NCI-H774 (cell line): ENCODE data around the gene KCNE4.

Source experiments
- DNase-seq: peaks from one replicate; lab custom pipeline; 2025; lab: John Stamatoyannopoulos, UW

The KCNE4 gene

GRCh38 chr2:223041527-223042109, 10.4 kb upstream of the KCNE4 start:
- DNase-seq, result no peak

GRCh38 chr2:223042284-223042683, 9.7 kb upstream of the KCNE4 start:
- no peak for DNase-seq

DNA sequence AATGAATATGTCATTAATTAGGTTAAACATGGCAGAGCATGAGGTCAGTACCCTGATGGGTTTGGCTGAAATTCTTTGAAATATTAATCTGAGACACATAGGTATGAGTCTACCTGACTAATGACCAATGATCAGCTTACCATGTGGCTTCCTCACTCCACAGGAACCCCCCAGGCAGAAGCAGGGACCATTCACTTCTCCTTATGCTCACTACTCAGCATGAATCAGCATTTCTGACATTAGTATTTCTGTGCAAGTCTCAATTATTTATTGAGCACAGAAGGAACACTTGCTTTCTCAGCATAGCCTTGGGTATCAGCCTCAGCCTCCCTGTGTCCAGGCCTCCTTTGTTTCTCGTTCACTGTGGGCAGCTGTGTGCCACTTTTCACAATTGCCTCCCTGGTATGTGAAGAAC, 9.3 kb upstream of the KCNE4 start:
- no peak for DNase-seq

DNA sequence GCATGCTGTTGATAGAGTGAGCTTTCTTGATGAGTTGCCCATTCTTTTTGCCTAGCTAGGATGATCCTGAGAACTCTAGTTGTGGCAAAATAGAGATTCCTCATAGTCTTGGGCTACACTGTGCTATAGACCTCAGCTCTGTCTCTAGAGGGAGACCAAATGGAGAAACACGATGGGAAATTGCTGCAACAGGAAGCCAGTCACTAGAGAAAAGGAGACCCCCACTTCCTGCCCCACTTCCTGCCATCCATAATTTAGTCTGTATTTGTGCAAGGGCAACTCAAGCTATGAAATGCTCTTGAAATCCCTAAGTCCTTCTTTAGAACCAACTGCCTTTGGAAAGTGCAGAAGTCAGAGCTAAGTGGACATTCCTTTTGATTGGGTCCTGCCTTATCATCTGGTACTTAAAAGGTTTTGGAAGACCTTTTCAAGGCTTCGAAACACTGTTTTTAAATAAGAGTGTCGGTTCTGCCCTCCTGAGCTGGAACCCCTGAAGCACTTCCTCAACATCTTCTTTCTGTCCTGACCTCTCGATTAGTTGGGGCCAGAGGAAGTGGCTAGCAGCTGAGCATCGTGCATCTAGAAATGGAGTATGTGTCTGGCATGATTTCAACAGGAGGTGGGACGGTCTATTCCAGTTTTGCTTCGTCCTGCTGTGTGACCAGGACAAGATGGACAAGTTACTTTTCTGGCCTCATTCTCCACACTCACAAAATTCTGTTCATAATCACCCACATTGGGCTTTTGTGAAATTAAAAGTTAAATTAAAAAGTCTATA, 8.6 kb upstream of the KCNE4 start:
- no peak for DNase-seq

GRCh38 chr2:223044092-223044836, 7.7 kb upstream of the KCNE4 start:
- DNase-seq, result no peak

DNA sequence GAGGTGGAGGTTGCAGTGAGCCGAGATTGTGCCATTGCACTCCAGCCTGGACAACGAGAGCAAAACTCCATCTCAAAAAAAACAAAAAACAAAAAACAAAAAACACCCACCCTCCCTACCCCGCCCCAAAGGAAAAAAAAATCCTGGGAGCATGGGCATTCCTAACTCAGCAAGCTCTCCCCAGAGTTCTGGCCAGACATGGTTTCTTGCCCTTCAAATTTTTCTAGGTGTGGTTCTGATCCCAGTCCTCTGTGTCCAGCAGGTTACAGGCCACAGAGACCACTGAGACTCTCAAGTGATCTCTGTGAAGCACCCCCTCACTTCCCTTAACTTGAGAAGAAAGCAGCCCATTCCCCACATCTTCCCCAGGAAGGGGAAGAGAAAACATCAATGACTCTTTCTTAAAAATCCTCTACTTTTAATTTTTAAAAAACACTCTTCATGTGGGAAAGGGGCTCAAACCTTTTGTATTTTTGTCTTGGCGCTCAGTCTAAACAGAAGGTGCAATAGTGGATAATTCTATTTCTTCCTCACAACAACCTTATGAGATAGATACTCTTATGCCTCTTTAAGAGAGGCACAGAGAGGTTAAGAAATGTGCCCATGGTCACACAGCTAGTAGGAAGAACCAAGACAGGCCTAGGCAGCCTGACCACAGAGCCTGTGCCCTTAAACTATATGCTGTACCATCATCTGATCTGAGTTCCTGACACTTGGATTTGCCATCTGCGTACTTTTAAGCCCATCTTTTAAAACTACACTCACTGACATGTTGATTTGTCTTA, 6.9 kb upstream of the KCNE4 start:
- no peak for DNase-seq

DNA sequence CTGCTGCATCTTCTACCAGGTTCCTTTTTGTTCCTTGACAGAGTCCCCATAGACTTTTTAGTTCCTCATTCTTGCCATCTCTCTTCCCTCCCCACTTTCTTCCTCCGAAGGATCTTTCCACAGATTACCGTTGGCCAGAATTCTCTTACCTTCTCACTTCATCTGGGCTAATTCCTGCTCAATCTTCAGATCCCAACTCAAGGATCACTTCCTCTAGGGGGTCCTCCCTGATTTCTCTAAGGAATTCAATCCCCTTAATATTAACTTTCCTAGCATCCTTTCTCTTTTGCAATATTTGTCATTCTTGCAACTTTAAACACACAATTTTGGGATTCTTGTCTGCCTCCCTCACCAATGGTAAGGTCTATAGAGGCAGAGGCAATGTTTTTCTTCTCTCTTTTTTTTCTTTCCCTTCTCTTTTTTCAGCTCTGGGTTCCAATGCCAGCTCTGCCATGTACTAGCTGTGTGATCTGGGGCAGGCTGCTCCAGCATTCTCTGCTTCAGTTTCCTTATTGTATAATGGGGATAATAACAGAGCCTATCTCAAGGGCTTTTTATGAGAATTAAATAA, 5.4 kb upstream of the KCNE4 start:
- no peak for DNase-seq

DNA sequence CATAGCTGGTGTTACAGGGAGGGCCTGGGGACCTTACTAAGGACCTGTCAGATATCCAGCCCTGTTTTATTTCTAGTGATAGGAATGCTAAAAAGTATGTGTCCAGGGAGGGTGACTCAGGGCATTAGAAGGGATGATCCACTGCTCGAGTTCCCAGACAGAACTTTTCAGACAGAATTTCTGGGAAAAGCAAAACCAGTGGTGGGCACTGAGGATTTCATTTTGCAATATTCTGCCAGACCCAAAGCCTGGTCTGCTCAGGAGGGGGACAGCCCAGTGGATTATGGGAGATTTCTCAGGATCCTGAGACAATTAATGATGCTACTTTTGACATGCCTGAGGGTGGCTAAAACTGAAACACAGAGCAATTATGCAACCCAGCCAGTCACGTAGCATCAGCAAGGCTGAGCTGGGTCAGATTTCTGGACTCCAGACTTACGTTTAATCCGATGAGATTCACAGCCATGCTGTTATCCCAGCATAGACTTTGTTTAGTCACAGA, 4.7 kb upstream of the KCNE4 start:
- no peak for DNase-seq

DNA sequence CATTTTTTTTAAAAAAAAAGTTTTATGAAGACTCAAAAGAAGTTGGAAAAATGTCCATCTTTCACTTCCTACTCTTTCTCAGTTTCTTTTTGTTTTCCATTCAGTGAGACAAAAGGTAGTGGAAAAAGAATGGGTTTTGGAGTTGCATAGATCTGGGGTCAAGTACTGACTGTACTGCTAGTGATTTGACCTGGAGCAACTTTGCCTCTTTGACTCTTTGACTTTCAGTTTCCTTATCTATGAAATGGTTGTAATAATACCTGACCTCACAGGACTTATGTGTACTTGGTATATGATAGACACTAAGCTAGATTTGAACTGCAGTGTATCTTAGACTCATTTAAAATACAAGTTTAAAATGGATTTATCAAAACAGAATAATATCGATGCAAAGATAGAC, 3.5 kb upstream of the KCNE4 start:
- no peak for DNase-seq

DNA sequence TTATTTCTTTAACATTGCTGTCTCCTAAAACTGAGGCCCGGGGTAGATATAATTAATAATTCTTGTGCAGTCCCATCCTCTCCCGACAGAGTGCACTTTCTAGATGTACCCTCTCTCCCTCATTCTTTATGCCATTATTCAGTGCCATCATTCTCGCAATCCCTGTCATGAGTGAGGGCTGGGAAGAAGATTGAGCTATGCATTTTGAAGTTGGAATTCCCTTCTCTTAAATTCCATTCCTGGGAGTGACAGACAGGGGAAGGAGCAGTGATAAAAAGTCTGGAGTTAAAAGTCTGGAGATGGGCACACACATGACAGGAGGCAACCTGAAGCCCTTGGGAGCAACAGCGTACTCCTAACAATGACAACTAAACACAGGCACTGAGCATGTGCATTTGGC, 2.6 kb upstream of the KCNE4 start:
- DNase-seq, result no peak

GRCh38 chr2:223050188-223050587, 1.8 kb upstream of the KCNE4 start:
- DNase-seq, result no peak

DNA sequence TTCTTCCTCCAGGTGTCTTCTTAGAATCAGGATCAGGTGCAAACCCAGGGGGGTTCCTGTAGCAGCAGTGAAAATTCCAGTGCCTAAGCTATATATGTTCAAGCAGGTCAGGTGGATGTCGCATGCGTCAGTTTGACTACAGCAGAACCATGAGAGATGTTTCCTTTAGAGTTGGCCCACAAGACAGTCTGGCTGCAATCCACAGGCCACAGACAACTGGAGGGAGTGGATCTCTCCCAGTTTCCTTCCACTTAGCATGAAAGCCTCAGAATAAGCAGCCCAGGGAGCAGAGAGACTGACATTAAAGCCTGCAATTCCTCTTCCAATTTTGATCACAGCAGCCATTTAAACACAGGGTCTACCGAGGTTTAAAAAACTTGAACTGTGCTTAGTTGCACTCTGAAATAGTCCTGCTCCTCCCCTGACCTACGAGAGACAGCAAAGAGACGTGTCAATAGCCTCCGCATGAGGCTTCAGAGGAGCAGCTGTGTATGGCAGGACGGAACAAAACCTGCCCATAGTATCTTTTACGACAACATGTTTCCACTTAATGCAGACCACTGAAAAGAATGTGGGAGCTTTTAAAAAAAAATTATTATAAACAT, 988 bp upstream of the KCNE4 start:
- DNase-seq, result no peak

GRCh38 chr2:223052548-223053483, 826 bp downstream of the KCNE4 start:
- DNase-seq, result no peak

DNA sequence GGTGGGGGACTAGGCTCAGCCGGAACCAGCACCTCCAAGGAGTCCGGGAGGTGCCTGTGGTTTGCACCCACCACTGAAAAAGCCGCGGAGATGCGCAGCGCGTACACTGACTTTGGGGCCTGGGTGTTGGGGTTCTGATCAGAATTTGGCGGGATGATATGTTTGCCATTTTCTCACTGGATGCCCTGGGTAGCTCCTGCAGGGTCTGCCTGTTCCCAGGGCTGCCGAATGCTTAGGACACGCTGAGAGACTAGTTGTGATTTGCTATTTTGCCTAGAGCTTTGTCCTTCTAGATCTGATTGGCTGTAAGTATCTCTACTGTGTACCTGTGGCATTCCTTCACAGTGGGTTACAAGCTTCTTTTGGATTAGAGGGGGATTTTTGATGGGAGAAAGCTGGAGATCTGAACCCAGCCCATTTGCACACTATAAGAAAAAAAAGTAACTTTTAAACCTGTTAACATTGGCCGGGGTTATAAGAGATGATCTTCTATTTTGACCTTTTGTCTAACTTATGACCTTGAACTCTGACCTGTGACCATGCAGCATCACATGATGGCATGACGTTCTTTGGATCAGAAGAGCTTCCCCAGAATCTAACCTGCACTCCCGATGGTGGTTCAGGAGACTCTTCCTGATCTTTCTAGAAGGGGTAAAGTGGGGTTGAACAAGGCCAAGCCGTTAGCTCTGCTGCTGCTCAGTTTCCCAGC, 1.6 kb downstream of the KCNE4 start:
- no peak for DNase-seq

DNA sequence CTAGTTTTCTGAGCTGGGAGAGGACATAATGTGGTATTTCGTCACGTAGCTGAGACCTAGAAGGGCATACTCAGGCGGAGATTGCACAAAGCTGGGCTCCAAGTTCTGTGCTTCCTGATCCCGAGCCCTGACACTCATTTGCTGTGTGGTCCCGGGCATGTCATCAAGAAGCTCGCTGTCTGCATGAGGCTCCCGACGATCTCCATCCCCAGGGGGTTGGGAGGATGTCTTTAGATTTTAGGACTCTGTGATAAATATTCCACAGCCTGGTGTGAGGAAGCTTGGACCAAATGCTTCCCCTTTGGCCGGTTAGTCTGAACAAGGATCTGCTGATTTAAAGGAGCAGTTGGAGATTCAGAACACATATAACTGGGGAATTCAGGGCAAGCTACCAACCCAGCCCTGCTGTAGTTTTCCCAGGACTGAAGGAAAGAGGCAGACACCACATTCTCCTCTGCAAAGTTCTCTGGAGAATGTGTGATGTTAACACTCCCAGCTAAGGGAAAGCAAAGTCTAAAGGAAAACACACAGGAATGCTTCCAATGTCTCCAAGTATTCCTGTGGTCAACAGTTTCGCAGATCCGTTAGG, 2.3 kb downstream of the KCNE4 start:
- no peak for DNase-seq

GRCh38 chr2:223055140-223055539, 3.1 kb downstream of the KCNE4 start:
- peak; percentile 6 for DNase-seq

- peak; percentile 21 for DNase-seq
Observed at GRCh38 chr2:223055836-223056235, 3.8 kb downstream of the KCNE4 start.

DNA sequence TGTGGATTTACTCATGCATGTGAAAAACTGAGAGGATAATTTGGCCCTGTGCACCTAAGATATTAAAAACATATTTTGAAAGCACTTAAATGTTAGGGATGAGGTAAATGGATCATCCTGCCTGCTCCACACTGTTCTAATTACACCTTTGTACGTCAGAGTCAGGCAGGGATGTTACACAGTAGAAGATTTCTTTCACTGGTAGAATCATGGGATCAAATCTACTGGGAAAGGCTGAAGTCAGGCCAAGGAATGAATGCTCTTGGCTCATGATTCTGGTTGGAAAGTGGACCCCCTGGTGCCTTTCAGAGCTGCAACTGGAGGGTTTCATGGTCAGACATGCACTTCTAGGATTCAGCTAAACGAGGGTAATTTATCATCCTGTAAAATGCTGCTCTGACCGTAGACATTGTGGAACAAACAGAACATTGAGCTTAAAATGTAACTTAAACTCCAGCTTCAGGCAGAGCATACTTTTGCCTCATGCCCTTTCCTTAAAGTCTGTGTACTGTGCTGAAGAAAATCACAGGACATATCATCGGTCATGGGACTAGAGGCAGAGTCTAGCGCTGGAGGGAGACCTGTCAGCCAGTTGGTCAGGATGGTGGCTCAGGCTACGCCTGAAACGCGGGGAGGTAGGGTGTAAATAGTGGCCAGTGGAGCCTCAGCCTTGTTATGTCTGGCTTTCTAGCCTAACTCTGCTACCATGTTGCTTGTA, 4.9 kb downstream of the KCNE4 start:
- DNase-seq, result no peak

- DNase-seq, result peak; percentile 49
Observed at GRCh38 chr2:223057569-223057968, 5.6 kb downstream of the KCNE4 start.
